Panc1 (cell line): ENCODE results near the gene RAB3D. TPM values are rescaled to one million over a fixed set of nuclear protein-coding genes. Genes with fewer than 3 reads are reported as not detected.

Experiments used
- ATAC-seq: fragments of 200-7000 bp; cut with Tn5 transposase; 2 replicates; pipeline ENCODE4 v1.9.1; 2020; ENCODE audit warnings: mild to moderate bottlenecking, moderate library complexity
- BruUV-seq: library from RNA; stranded (reverse); fragments of 400-500 nt; replicated peaks from 2 replicates; lab custom pipeline; 2021; lab: Mats Ljungman, UMichigan
- CTCF ChIA-PET: fragments of 300-600 bp; sonication (Branson Sonifier 250); formaldehyde crosslinking; loops from one replicate; lab custom pipeline; 2022; ENCODE audit warnings: antibody characterized with exemption; lab: Charles Lee
- POLR2A ChIA-PET: fragments of 300-600 bp; sonication (Branson Sonifier 250); formaldehyde crosslinking; loops from one replicate; lab custom pipeline; 2022; ENCODE audit warnings: antibody characterized with exemption; lab: Charles Lee
- DNase-seq: peaks from one replicate; pipeline ENCODE4 v3.0.0-alpha.2; 2010; ENCODE audit warnings: low read depth, low spot score
- H3K27ac ChIP-seq: 2 replicates; pipeline ENCODE4 v1.5.1; 2011; ENCODE audit warnings: mild to moderate bottlenecking, low read length, inconsistent platforms
- H3K27me3 ChIP-seq: fragments of 200-500 bp; sonication (Bioruptor generic); 2 replicates; pipeline ENCODE4 v1.6.0; 2014; ENCODE audit warnings: low read length, inconsistent platforms; ENCODE audit not compliant: control insufficient read depth, insufficient read depth
- H3K36me3 ChIP-seq: fragments of 200-500 bp; sonication (Bioruptor generic); 2 replicates; pipeline ENCODE4 v1.5.1; 2014; ENCODE audit warnings: inconsistent platforms, mild to moderate bottlenecking, low read length, moderate library complexity; ENCODE audit not compliant: control insufficient read depth, insufficient read depth
- H3K4me1 ChIP-seq: 2 replicates; pipeline ENCODE4 v1.5.1; 2011; ENCODE audit warnings: inconsistent platforms, mild to moderate bottlenecking, low read length, moderate library complexity; ENCODE audit not compliant: control insufficient read depth, insufficient read depth
- H3K4me3 ChIP-seq, 2 experiments: 2 replicates each; pipeline ENCODE4 v1.5.1; 2011 to 2012; ENCODE audit warnings: low read depth in 2 of 2, low read length in 2 of 2, mild to moderate bottlenecking in 2 of 2, inconsistent platforms in 1 of 2, moderate library complexity in 1 of 2
- H3K9me3 ChIP-seq: fragments of 200-500 bp; sonication (Bioruptor generic); 2 replicates; pipeline ENCODE4 v1.5.1; 2014; ENCODE audit warnings: low read depth, mild to moderate bottlenecking, inconsistent platforms, low read length, moderate library complexity; ENCODE audit not compliant: control insufficient read depth, insufficient read depth
- POLR2AphosphoS5 ChIP-seq: IDR thresholded peaks from 2 replicates; pipeline ENCODE4 v1.6.1; 2012; ENCODE audit warnings: mild to moderate bottlenecking, low read depth, low read length, moderate library complexity
- SIN3A ChIP-seq: IDR thresholded peaks from 2 replicates; pipeline ENCODE4 v1.6.1; 2012; ENCODE audit warnings: low read depth, mild to moderate bottlenecking, low read length, moderate library complexity, borderline replicate concordance; ENCODE audit not compliant: insufficient read depth
- TCF7L2 ChIP-seq: IDR thresholded peaks from 2 replicates; pipeline ENCODE4 v1.6.1; 2011; ENCODE audit warnings: mild to moderate bottlenecking, low read depth, low read length, inconsistent platforms
- in situ Hi-C: cut with HindIII; loops from 2 replicates; pipeline ENCODE4 v1.10.0; 2016; ENCODE audit warnings: low sequenced_read_pairs, low pct_unique_long_range_greater_than_20kb
- intact Hi-C: fragments of 100-400 bp; cut with micrococcal nuclease; formaldehyde crosslinking; loops from one replicate; pipeline ENCODE4 v1.10.0; 2022; ENCODE audit not compliant: unreplicated experiment
- total RNA-seq: library from RNA; stranded (reverse); gene quantifications from one replicate; pipeline ENCODE4 v1.2.1, GENCODE V29; 2021; ENCODE audit not compliant: unreplicated experiment
- TF ChIP-seq, protein P1 (sequence below): fragments of 450-650 bp; IDR thresholded peaks from 2 replicates; pipeline ENCODE4 v1.5.1; 2017; ENCODE audit warnings: mild to moderate bottlenecking
- TF ChIP-seq, protein P2 (sequence below), 2 experiments: IDR thresholded peaks; 2 replicates each; pipeline ENCODE4 v1.6.1; 2011 to 2012; ENCODE audit warnings: low read depth in 2 of 2, control low read depth in 1 of 2, low read length in 1 of 2, mild to moderate bottlenecking in 1 of 2, moderate library complexity in 1 of 2; ENCODE audit not compliant: insufficient read depth in 1 of 2

Gene RAB3D
- total RNA-seq, 1 experiment from 2014 or later: 46.6 TPM

DNA sequence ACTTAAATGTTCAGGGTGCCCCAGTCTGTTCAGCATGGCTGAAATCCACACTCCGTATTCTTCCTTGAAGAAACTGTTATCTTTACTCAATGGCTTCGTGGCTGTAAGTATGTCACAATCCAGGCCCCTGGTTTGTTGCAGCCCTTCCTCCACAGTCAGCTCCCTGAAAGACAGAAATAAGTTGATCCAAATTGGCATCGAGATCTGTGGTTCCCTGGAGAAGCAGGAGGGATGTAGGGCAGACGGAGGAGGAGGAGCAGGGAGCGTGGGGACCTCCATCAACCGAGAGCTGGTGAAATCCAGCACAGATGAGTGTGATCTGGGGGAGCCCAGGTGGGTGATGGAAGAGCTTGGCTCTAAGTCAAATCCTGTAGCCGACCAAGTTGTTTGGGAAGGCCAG, 43.2 kb downstream of the RAB3D start:
- H3K27me3 ChIP-seq: no peaks in the 10 kb centered on the region
- H3K36me3 ChIP-seq: no peaks in the 10 kb centered on the region
- H3K9me3 ChIP-seq: no peaks in the 10 kb centered on the region
- no peak overlapping the region for H3K27ac ChIP-seq
- H3K4me3 ChIP-seq: no peak overlapping the region
- DNase-seq (no peak), ATAC-seq (no peak)
- in situ Hi-C loops: no loop called here
- CTCF ChIA-PET: no interaction called here
- H3K4me1 ChIP-seq: no peaks in the 10 kb centered on the region; the same call in 1 of the 2 replicates
- intact Hi-C loops: no loop called here
- POLR2A ChIA-PET: interaction anchor here (0.7 kb wide), 1 partner anchor 119 kb away, joined by 6 read pairs; no protein-coding TSS in a partner anchor
- TF ChIP-seq TCF7L2: no peak
- TF ChIP-seq, protein P1, sequence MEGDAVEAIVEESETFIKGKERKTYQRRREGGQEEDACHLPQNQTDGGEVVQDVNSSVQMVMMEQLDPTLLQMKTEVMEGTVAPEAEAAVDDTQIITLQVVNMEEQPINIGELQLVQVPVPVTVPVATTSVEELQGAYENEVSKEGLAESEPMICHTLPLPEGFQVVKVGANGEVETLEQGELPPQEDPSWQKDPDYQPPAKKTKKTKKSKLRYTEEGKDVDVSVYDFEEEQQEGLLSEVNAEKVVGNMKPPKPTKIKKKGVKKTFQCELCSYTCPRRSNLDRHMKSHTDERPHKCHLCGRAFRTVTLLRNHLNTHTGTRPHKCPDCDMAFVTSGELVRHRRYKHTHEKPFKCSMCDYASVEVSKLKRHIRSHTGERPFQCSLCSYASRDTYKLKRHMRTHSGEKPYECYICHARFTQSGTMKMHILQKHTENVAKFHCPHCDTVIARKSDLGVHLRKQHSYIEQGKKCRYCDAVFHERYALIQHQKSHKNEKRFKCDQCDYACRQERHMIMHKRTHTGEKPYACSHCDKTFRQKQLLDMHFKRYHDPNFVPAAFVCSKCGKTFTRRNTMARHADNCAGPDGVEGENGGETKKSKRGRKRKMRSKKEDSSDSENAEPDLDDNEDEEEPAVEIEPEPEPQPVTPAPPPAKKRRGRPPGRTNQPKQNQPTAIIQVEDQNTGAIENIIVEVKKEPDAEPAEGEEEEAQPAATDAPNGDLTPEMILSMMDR: no peak
- no peak for TF ChIP-seq POLR2AphosphoS5
- TF ChIP-seq SIN3A: no peak
- TF ChIP-seq, protein P2, sequence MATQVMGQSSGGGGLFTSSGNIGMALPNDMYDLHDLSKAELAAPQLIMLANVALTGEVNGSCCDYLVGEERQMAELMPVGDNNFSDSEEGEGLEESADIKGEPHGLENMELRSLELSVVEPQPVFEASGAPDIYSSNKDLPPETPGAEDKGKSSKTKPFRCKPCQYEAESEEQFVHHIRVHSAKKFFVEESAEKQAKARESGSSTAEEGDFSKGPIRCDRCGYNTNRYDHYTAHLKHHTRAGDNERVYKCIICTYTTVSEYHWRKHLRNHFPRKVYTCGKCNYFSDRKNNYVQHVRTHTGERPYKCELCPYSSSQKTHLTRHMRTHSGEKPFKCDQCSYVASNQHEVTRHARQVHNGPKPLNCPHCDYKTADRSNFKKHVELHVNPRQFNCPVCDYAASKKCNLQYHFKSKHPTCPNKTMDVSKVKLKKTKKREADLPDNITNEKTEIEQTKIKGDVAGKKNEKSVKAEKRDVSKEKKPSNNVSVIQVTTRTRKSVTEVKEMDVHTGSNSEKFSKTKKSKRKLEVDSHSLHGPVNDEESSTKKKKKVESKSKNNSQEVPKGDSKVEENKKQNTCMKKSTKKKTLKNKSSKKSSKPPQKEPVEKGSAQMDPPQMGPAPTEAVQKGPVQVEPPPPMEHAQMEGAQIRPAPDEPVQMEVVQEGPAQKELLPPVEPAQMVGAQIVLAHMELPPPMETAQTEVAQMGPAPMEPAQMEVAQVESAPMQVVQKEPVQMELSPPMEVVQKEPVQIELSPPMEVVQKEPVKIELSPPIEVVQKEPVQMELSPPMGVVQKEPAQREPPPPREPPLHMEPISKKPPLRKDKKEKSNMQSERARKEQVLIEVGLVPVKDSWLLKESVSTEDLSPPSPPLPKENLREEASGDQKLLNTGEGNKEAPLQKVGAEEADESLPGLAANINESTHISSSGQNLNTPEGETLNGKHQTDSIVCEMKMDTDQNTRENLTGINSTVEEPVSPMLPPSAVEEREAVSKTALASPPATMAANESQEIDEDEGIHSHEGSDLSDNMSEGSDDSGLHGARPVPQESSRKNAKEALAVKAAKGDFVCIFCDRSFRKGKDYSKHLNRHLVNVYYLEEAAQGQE (IDR thresholded peaks at IDR 0.05; ENCODE audit: insufficient read depth in 1 of 2, low read depth in 2 of 2, low read length in 1 of 2): no peak
- BruUV-seq: no TSS peak

DNA sequence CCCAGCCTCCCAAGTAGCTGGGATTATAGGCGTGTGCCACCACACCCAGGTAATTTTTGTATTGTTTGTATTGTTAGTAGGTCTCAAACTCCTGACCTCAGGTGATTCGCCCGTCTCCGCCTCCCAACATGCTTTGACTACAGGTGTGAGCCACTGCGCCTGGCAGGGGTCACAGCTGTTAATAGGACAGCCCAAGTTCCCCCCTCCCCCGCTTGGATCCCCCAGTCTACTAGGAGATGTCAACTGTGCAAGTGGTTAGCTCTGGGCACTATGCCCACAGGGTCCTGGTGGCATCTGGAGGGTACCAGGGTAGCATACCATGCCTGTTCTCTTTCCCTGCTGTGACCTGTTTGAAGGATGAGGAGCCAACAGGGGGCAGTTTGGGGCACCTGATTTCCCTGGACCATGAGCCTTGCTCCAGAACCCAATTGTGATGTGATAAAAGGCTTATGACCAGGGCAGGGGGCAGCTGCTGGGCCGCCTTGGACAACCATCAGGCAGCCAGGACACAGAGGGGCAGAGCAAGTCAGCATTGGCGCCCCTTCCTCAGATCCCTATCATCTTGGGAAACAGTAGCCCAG, 43.7 kb downstream of the RAB3D start, which contains the start of gene TSPAN16:
Gene TSPAN16, plus strand, starts transcription at position 496 of the 581 bp plus-strand sequence. CDS start 138 bp downstream, outside the sequence.
- ChIA-PET POLR2A (interaction anchor here (0.7 kb wide), 1 partner anchor 119 kb away, joined by 6 read pairs; no protein-coding TSS in a partner anchor), CTCF (no interaction called here)
- no TSS peak for BruUV-seq
- H3K4me3 ChIP-seq: no peak within 1 kb of the TSS
- TF ChIP-seq, protein P1: no peak
- TF ChIP-seq POLR2AphosphoS5: no peak
- TF ChIP-seq SIN3A: no peak
- TF ChIP-seq TCF7L2: no peak
- TF ChIP-seq, protein P2 (IDR thresholded peaks at IDR 0.05; ENCODE audit: insufficient read depth in 1 of 2, low read depth in 2 of 2, low read length in 1 of 2): no peak
- H3K36me3 ChIP-seq: no peaks in the 10 kb centered on the region
- no peak within 1 kb of the TSS for H3K27ac ChIP-seq
- no peaks in the 10 kb centered on the region for H3K27me3 ChIP-seq
- ATAC-seq (no peak), DNase-seq (no peak)
- no peaks in the 10 kb centered on the region for H3K9me3 ChIP-seq
- no peaks in the 10 kb centered on the region; the same call in 1 of the 2 replicates for H3K4me1 ChIP-seq
- intact Hi-C loops (no loop called here), in situ Hi-C loops (no loop called here)
